ENCODE data around the gene ARFRP1.

DNA sequence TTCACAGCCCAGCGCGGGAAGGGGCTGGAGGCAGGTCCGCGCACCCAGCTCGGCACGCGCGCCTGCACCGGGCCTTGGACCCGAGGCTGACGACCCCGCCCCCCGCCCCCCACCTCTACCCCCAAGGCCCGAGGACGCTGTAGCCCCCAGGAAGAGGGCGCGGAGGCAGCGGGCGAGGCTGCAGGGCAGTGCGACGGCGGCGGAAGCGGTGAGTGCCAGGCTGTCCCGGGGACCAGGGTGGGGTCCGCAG lies 29.8 kb upstream of the ARFRP1 start:
- TF ChIP-seq, protein P1, sequence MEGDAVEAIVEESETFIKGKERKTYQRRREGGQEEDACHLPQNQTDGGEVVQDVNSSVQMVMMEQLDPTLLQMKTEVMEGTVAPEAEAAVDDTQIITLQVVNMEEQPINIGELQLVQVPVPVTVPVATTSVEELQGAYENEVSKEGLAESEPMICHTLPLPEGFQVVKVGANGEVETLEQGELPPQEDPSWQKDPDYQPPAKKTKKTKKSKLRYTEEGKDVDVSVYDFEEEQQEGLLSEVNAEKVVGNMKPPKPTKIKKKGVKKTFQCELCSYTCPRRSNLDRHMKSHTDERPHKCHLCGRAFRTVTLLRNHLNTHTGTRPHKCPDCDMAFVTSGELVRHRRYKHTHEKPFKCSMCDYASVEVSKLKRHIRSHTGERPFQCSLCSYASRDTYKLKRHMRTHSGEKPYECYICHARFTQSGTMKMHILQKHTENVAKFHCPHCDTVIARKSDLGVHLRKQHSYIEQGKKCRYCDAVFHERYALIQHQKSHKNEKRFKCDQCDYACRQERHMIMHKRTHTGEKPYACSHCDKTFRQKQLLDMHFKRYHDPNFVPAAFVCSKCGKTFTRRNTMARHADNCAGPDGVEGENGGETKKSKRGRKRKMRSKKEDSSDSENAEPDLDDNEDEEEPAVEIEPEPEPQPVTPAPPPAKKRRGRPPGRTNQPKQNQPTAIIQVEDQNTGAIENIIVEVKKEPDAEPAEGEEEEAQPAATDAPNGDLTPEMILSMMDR (conservative IDR thresholded peaks at IDR 0.05 in 1 of 2, IDR thresholded peaks at IDR 0.05 in 1 of 2; ENCODE audit: extremely low read depth in 1 of 2, insufficient read depth in 1 of 2, low read depth in 1 of 2, low read length in 2 of 2) = no peak
- TF ChIP-seq EZH2 (IDR thresholded peaks at IDR 0.05; ENCODE audit: borderline replicate concordance, low read length) = no peak

All from mammary epithelial cell (primary cell).